D341Med (cell line): ENCODE results near the gene ADAM19.

Experiments
- DNase-seq: peaks from one replicate; pipeline ENCODE4 v3.0.0; 2012; ENCODE audit warnings: low spot score

The ADAM19 gene

GRCh38 chr5:157513182-157513581 is 62.4 kb downstream of the ADAM19 start:
- DNase-seq: no peak

- DNase-seq: no peak
Measured at GRCh38 chr5:157511651-157512644, 63.6 kb downstream of the ADAM19 start.

- DNase-seq: no peak
Measured at GRCh38 chr5:157510682-157511081, 64.9 kb downstream of the ADAM19 start.

- DNase-seq: no peak
Measured at GRCh38 chr5:157509587-157509986, 66.0 kb downstream of the ADAM19 start.

GRCh38 chr5:157509093-157509492 is 66.5 kb downstream of the ADAM19 start:
- no peak for DNase-seq

GRCh38 chr5:157506981-157507780 is 68.4 kb downstream of the ADAM19 start:
- DNase-seq: no peak

GRCh38 chr5:157506066-157506590 is 69.4 kb downstream of the ADAM19 start:
- no peak for DNase-seq

- no peak for DNase-seq
Measured at GRCh38 chr5:157505496-157505895, 70.1 kb downstream of the ADAM19 start.

GRCh38 chr5:157504053-157504452 is 71.5 kb downstream of the ADAM19 start:
- no peak for DNase-seq

GRCh38 chr5:157502143-157502647 is 73.4 kb downstream of the ADAM19 start:
- DNase-seq: no peak

GRCh38 chr5:157497875-157498611 is 77.5 kb downstream of the ADAM19 start:
- no peak for DNase-seq

- DNase-seq: no peak
Measured at GRCh38 chr5:157496864-157497263, 78.7 kb downstream of the ADAM19 start.

- DNase-seq: no peak
Measured at GRCh38 chr5:157494178-157494832, 81.3 kb downstream of the ADAM19 start.

- DNase-seq: no peak
Measured at GRCh38 chr5:157492886-157493285, 82.7 kb downstream of the ADAM19 start.

GRCh38 chr5:157491471-157491995 is 84.0 kb downstream of the ADAM19 start:
- DNase-seq: no peak

GRCh38 chr5:157487358-157487757 is 88.2 kb downstream of the ADAM19 start:
- no peak for DNase-seq

GRCh38 chr5:157486861-157487260 is 88.7 kb downstream of the ADAM19 start:
- DNase-seq: no peak

- no peak for DNase-seq
Measured at GRCh38 chr5:157486221-157486681, 89.3 kb downstream of the ADAM19 start.

- no peak for DNase-seq
Measured at GRCh38 chr5:157485811-157486210, 89.8 kb downstream of the ADAM19 start.

GRCh38 chr5:157485340-157485739 is 90.2 kb downstream of the ADAM19 start:
- no peak for DNase-seq

GRCh38 chr5:157484768-157485167 is 90.8 kb downstream of the ADAM19 start:
- no peak for DNase-seq
